A673 (cell line): ENCODE measurements around the gene MYO5A. TPM values are rescaled to one million over a fixed set of nuclear protein-coding genes. Genes with fewer than 3 reads are reported as not detected.

ENCODE experiments used
- BruUV-seq: library from RNA; stranded (reverse); fragments of 400-500 nt; replicated peaks from 2 replicates; lab custom pipeline; 2021; lab: Mats Ljungman, UMichigan
- CTCF ChIA-PET: fragments of 300-600 bp; sonication (Branson Sonifier 250); formaldehyde crosslinking; loops from one replicate; lab custom pipeline; 2022; ENCODE audit warnings: antibody characterized with exemption; lab: Charles Lee
- POLR2A ChIA-PET: fragments of 300-600 bp; sonication (Branson Sonifier 250); formaldehyde crosslinking; loops from one replicate; lab custom pipeline; 2022; ENCODE audit warnings: antibody characterized with exemption; ENCODE audit not compliant: low non-redundant PET; lab: Charles Lee
- DNase-seq: peaks from one replicate; pipeline ENCODE4 v3.0.0-alpha.2; 2015; ENCODE audit warnings: low spot score
- H3K27ac ChIP-seq: fragments of 200-600 bp; sonication (generic); 2 replicates; pipeline ENCODE4 v1.5.1; 2016; ENCODE audit warnings: mixed run types, low read depth, mild to moderate bottlenecking, mixed read lengths, antibody characterized with exemption, low read length; ENCODE audit not compliant: poor library complexity, severe bottlenecking
- H3K27me3 ChIP-seq: fragments of 200-600 bp; sonication (generic); replicated peaks from 2 replicates; pipeline ENCODE4 v1.6.1; 2017; ENCODE audit warnings: mixed run types, low read depth, mild to moderate bottlenecking, mixed read lengths, antibody characterized with exemption, low read length; ENCODE audit not compliant: insufficient read depth, poor library complexity
- H3K36me3 ChIP-seq: fragments of 200-600 bp; sonication (generic); 2 replicates; pipeline ENCODE4 v1.6.1; 2016; ENCODE audit warnings: mixed run types, mild to moderate bottlenecking, mixed read lengths, antibody characterized with exemption, low read length; ENCODE audit not compliant: insufficient read depth, poor library complexity, severe bottlenecking
- H3K4me1 ChIP-seq: fragments of 200-600 bp; sonication (generic); 2 replicates; pipeline ENCODE4 v1.6.1; 2017; ENCODE audit warnings: mixed run types, mild to moderate bottlenecking, mixed read lengths, antibody characterized with exemption, low read length; ENCODE audit not compliant: insufficient read depth, poor library complexity, severe bottlenecking
- H3K4me3 ChIP-seq: fragments of 200-600 bp; sonication (generic); 2 replicates; pipeline ENCODE4 v1.5.1; 2016; ENCODE audit warnings: low read depth, mixed run types, mild to moderate bottlenecking, mixed read lengths, low read length; ENCODE audit not compliant: poor library complexity, severe bottlenecking
- H3K9me3 ChIP-seq: fragments of 200-600 bp; sonication (generic); 2 replicates; pipeline ENCODE4 v1.6.1; 2016; ENCODE audit warnings: mixed run types, low read depth, mild to moderate bottlenecking, mixed read lengths, antibody characterized with exemption, low read length; ENCODE audit not compliant: poor library complexity, severe bottlenecking
- CTCF ChIP-seq: fragments of 300-800, 200-600 bp; sonication (generic); conservative IDR thresholded peaks from 2 replicates; pipeline ENCODE4 v1.5.1; 2017; ENCODE audit warnings: low read depth, mild to moderate bottlenecking, antibody characterized with exemption, low read length, moderate library complexity, mixed read lengths
- EZH2 ChIP-seq: fragments of 200-600 bp; sonication (generic); IDR thresholded peaks from 2 replicates; pipeline ENCODE4 v1.6.1; 2017; ENCODE audit warnings: borderline replicate concordance, low read depth, mild to moderate bottlenecking, mixed read lengths, antibody characterized with exemption, low read length; ENCODE audit not compliant: poor library complexity, severe bottlenecking
- intact Hi-C: fragments of 100-400 bp; cut with micrococcal nuclease; formaldehyde crosslinking; loops from one replicate; pipeline ENCODE4 v1.10.0; 2022; ENCODE audit not compliant: unreplicated experiment
- total RNA-seq: library from RNA; stranded (reverse); gene quantifications from 2 replicates; pipeline ENCODE4 v1.2.3, GENCODE V29; 2021

The MYO5A gene
- total RNA-seq, 1 experiment from 2014 or later = 16.8 TPM

GRCh38 chr15:52306270-52306669, 222.4 kb downstream of the MYO5A start:
- no peak overlapping the region for H3K27ac ChIP-seq
- CTCF ChIA-PET = no interaction called here
- no peak overlapping the region for H3K4me3 ChIP-seq
- no peaks in the 10 kb centered on the region for H3K36me3 ChIP-seq
- no peak for DNase-seq
- H3K27me3 ChIP-seq = no peaks in the 10 kb centered on the region
- no peaks in the 10 kb centered on the region for H3K9me3 ChIP-seq
- no peaks in the 10 kb centered on the region for H3K4me1 ChIP-seq
- intact Hi-C loops = no loop called here
- BruUV-seq = no TSS peak
- POLR2A ChIA-PET = no interaction called here
- TF ChIP-seq EZH2 = no peak
- no peak for TF ChIP-seq CTCF

- ChIA-PET POLR2A (no interaction called here), CTCF (no interaction called here)
- Histone ChIP-seq H3K27ac (no peak overlapping the region), H3K4me3 (no peak overlapping the region), H3K27me3 (no peaks in the 10 kb centered on the region), H3K36me3 (no peaks in the 10 kb centered on the region), H3K9me3 (no peaks in the 10 kb centered on the region), H3K4me1 (no peaks in the 10 kb centered on the region)
- no peak for DNase-seq
- TF ChIP-seq EZH2 (no peak), CTCF (no peak)
- no TSS peak for BruUV-seq
- intact Hi-C loops = no loop called here
These were observed 225.4 kb downstream of the MYO5A start for GRCh38 chr15:52303093-52303772.

- no peak overlapping the region for H3K27ac ChIP-seq
- CTCF ChIA-PET = no interaction called here
- intact Hi-C loops = no loop called here
These were observed 227.3 kb downstream of the MYO5A start for GRCh38 chr15:52301265-52301847.

More at GRCh38 chr15:52301265-52301847, 227.3 kb downstream of the MYO5A start:
- H3K4me3 ChIP-seq = no peak overlapping the region
- BruUV-seq = no TSS peak
- no peaks in the 10 kb centered on the region for H3K9me3 ChIP-seq
- TF ChIP-seq EZH2 = no peak
- TF ChIP-seq CTCF = no peak
- POLR2A ChIA-PET = no interaction called here
- no peak for DNase-seq
- peaks cover 5% of the 10 kb centered on the region for H3K27me3 ChIP-seq
- H3K36me3 ChIP-seq = no peaks in the 10 kb centered on the region
- H3K4me1 ChIP-seq = no peaks in the 10 kb centered on the region
